Astrocyte (in vitro differentiated cells and primary cell): ENCODE results near the gene EEF1AKMT3. TPM values are rescaled to one million over a fixed set of nuclear protein-coding genes. Genes with fewer than 3 reads are reported as not detected.

ENCODE experiments used
- DNase-seq: peaks from one replicate; pipeline ENCODE4 v3.0.0-alpha.2; 2010; ENCODE audit warnings: low read depth
- FAIRE-seq: peaks from 2 replicates; lab custom pipeline; 2011; peaks lifted over from hg19 to GRCh38; lab: Jason Lieb, UNC
- H2AFZ ChIP-seq: 2 replicates; pipeline ENCODE4 v1.6.0; 2012; ENCODE audit warnings: low read depth, low read length, inconsistent platforms
- H3K27ac ChIP-seq: 2 replicates; pipeline ENCODE4 v1.5.1; 2011; ENCODE audit warnings: low read depth, low read length, inconsistent platforms
- H3K27me3 ChIP-seq: 2 replicates; pipeline ENCODE4 v1.6.0; 2011; ENCODE audit warnings: low read length, inconsistent platforms; ENCODE audit not compliant: insufficient read depth
- H3K36me3 ChIP-seq: 2 replicates; pipeline ENCODE4 v1.5.1; 2011; ENCODE audit warnings: low read length, inconsistent platforms; ENCODE audit not compliant: insufficient read depth
- H3K4me1 ChIP-seq: 2 replicates; pipeline ENCODE4 v1.5.1; 2011; ENCODE audit warnings: low read length, inconsistent platforms; ENCODE audit not compliant: insufficient read depth
- H3K4me2 ChIP-seq: 2 replicates; pipeline ENCODE4 v1.6.0; 2012; ENCODE audit warnings: low read length, inconsistent platforms
- H3K4me3 ChIP-seq: 2 replicates; pipeline ENCODE4 v1.5.1; 2011; ENCODE audit warnings: low read depth, mild to moderate bottlenecking, low read length, inconsistent platforms; ENCODE audit not compliant: insufficient read depth
- H3K79me2 ChIP-seq: 2 replicates; pipeline ENCODE4 v1.6.0; 2012; ENCODE audit warnings: mild to moderate bottlenecking, low read length, inconsistent platforms; ENCODE audit not compliant: insufficient read depth
- H3K9ac ChIP-seq: 2 replicates; pipeline ENCODE4 v1.6.0; 2012; ENCODE audit warnings: mild to moderate bottlenecking, low read length, inconsistent platforms
- H3K9me3 ChIP-seq: 2 replicates; pipeline ENCODE4 v1.5.1; 2012; ENCODE audit warnings: low read depth, mild to moderate bottlenecking, low read length, inconsistent platforms; ENCODE audit not compliant: insufficient read depth
- H4K20me1 ChIP-seq: 2 replicates; pipeline ENCODE4 v1.6.0; 2012; ENCODE audit warnings: low read length, inconsistent platforms; ENCODE audit not compliant: insufficient read depth
- H3K27ac Mint-ChIP-seq: one replicate; pipeline ENCODE4 v1.8.0; 2021; ENCODE audit warnings: mild to moderate bottlenecking, mixed read lengths; ENCODE audit not compliant: unreplicated experiment
- H3K27me3 Mint-ChIP-seq: one replicate; pipeline ENCODE4 v1.8.0; 2021; ENCODE audit warnings: low read depth, mixed read lengths; ENCODE audit not compliant: unreplicated experiment
- H3K36me3 Mint-ChIP-seq: one replicate; pipeline ENCODE4 v1.8.0; 2021; ENCODE audit warnings: low read depth, mixed read lengths; ENCODE audit not compliant: unreplicated experiment
- H3K4me1 Mint-ChIP-seq: one replicate; pipeline ENCODE4 v1.8.0; 2021; ENCODE audit warnings: low read depth, mixed read lengths; ENCODE audit not compliant: unreplicated experiment
- H3K4me3 Mint-ChIP-seq: one replicate; pipeline ENCODE4 v1.8.0; 2021; ENCODE audit warnings: mild to moderate bottlenecking, moderate library complexity, mixed read lengths; ENCODE audit not compliant: unreplicated experiment
- H3K9me3 Mint-ChIP-seq: one replicate; pipeline ENCODE4 v1.8.0; 2021; ENCODE audit warnings: mild to moderate bottlenecking, mixed read lengths; ENCODE audit not compliant: unreplicated experiment
- EZH2 ChIP-seq: IDR thresholded peaks from 2 replicates; pipeline ENCODE4 v1.6.1; 2012; ENCODE audit warnings: mild to moderate bottlenecking, low read length, inconsistent platforms; ENCODE audit not compliant: insufficient read depth
- total RNA-seq: library from RNA; stranded (reverse); gene quantifications from 2 replicates; pipeline ENCODE4 v1.2.1, GENCODE V29; 2021
- TF ChIP-seq, protein P1 (sequence below): IDR thresholded peaks from 2 replicates; pipeline ENCODE4 v1.5.1; 2011; ENCODE audit warnings: low read depth, mild to moderate bottlenecking, inconsistent platforms, low read length, moderate library complexity; ENCODE audit not compliant: insufficient read depth

Gene EEF1AKMT3
- total RNA-seq, 1 donor from 2014 or later: 8.1 TPM

DNA sequence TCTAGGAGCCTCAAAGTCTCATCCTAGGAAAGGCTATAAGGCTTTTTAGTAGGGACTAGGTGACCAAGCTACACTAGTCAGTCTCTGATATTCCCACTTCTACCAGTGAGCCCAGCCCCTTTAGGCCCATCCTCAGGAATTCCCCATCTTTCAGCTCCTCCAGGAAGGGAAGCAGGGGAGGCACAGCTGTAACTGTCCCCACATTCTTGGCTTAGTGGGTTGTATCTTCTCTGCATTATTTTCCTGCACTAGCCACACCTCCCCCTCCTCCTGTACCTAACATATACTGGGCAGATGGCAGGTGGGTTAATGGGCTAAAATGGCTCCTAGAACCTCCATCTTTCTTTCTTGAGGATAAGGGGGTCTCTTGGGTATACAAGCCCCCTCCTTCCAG is 5.1 kb upstream of the EEF1AKMT3 start:
- Mint-ChIP-seq H3K4me1 (peaks cover 5% of the 10 kb centered on the region), H3K27ac (no peak overlapping the region), H3K9me3 (no peaks in the 10 kb centered on the region), H3K4me3 (no peak overlapping the region), H3K27me3 (peaks cover 50% of the 10 kb centered on the region), H3K36me3 (peaks cover 14% of the 10 kb centered on the region)
- Histone ChIP-seq H3K27me3 (peaks cover 36% of the 10 kb centered on the region), H2AFZ (no peak overlapping the region), H3K36me3 (no peaks in the 10 kb centered on the region), H3K4me2 (peak overlapping the region; percentile 80), H3K27ac (no peak overlapping the region), H4K20me1 (no peaks in the 10 kb centered on the region), H3K79me2 (peaks cover 10% of the 10 kb centered on the region), H3K4me1 (peaks cover 36% of the 10 kb centered on the region), H3K4me3 (no peak overlapping the region), H3K9ac (no peak overlapping the region), H3K9me3 (no peaks in the 10 kb centered on the region)
- TF ChIP-seq, protein P1, sequence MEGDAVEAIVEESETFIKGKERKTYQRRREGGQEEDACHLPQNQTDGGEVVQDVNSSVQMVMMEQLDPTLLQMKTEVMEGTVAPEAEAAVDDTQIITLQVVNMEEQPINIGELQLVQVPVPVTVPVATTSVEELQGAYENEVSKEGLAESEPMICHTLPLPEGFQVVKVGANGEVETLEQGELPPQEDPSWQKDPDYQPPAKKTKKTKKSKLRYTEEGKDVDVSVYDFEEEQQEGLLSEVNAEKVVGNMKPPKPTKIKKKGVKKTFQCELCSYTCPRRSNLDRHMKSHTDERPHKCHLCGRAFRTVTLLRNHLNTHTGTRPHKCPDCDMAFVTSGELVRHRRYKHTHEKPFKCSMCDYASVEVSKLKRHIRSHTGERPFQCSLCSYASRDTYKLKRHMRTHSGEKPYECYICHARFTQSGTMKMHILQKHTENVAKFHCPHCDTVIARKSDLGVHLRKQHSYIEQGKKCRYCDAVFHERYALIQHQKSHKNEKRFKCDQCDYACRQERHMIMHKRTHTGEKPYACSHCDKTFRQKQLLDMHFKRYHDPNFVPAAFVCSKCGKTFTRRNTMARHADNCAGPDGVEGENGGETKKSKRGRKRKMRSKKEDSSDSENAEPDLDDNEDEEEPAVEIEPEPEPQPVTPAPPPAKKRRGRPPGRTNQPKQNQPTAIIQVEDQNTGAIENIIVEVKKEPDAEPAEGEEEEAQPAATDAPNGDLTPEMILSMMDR: no peak
- no peak for TF ChIP-seq EZH2
- DNase-seq (no peak), FAIRE-seq (no peak)

DNA sequence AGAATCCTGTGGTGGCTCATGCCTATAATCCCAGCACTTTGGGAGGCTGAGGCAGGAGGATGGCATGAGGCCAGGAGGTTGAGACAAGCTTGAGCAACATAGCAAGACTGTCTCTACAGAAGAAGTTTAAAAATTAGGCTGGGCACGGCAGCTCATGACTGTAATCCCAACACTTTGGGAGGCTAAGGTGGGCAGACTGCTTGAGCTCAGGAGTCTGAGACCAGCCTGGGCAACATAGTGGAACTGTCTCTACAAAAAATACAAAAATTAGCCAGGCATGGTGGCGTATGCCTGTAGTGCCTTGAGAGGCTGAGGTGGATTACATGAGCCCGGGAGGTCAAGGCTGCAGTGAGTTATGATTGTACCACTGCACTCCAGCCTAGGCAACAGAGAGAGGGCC is 4.5 kb upstream of the EEF1AKMT3 start:
- H3K9me3 Mint-ChIP-seq: no peaks in the 10 kb centered on the region
- no peak for TF ChIP-seq EZH2
- TF ChIP-seq, protein P1: no peak
- H3K4me3 Mint-ChIP-seq: no peak overlapping the region
- Histone ChIP-seq H3K4me2 (no peak overlapping the region), H2AFZ (no peak overlapping the region), H3K4me1 (peaks cover 36% of the 10 kb centered on the region), H3K4me3 (no peak overlapping the region), H3K36me3 (no peaks in the 10 kb centered on the region), H3K27ac (no peak overlapping the region), H3K9me3 (no peaks in the 10 kb centered on the region), H3K9ac (no peak overlapping the region), H3K79me2 (peaks cover 10% of the 10 kb centered on the region), H3K27me3 (peaks cover 36% of the 10 kb centered on the region), H4K20me1 (no peaks in the 10 kb centered on the region)
- FAIRE-seq: no peak
- peaks cover 7% of the 10 kb centered on the region for H3K4me1 Mint-ChIP-seq
- H3K36me3 Mint-ChIP-seq: peaks cover 14% of the 10 kb centered on the region
- no peak for DNase-seq
- no peak overlapping the region for H3K27ac Mint-ChIP-seq
- peaks cover 45% of the 10 kb centered on the region for H3K27me3 Mint-ChIP-seq

DNA sequence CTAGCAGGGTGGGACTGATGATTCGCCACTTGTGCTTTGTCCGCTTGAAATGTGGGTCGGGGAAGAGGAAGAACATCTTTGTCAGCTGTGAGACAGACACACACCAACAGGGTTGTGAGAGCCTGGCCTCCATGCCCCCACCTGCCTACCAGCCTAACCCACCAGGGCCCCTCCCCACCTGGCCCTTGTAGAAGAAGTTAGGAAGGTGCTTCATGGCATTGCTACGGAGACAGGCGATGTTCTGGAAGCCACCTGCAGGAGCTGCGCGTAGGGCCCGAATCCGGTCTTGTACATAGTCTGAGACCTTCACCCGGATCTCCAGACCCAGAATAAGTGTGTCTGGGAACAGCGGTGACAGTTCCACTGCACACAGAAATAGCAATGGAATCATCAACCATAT is 2.8 kb upstream of the EEF1AKMT3 start:
- Histone ChIP-seq H3K27ac (no peak overlapping the region), H3K79me2 (peaks cover 16% of the 10 kb centered on the region), H3K4me3 (no peak overlapping the region), H3K4me1 (peaks cover 35% of the 10 kb centered on the region), H3K9me3 (no peaks in the 10 kb centered on the region), H3K9ac (no peak overlapping the region), H3K36me3 (no peaks in the 10 kb centered on the region), H3K27me3 (peaks cover 24% of the 10 kb centered on the region), H3K4me2 (no peak overlapping the region), H2AFZ (no peak overlapping the region), H4K20me1 (no peaks in the 10 kb centered on the region)
- Mint-ChIP-seq H3K4me3 (peak overlapping the region; percentile 58), H3K9me3 (no peaks in the 10 kb centered on the region), H3K27me3 (peaks cover 28% of the 10 kb centered on the region), H3K4me1 (peaks cover 11% of the 10 kb centered on the region), H3K36me3 (peaks cover 14% of the 10 kb centered on the region), H3K27ac (no peak overlapping the region)
- DNase-seq (no peak), FAIRE-seq (no peak)
- TF ChIP-seq, protein P1: no peak
- no peak for TF ChIP-seq EZH2
